HS-5 (cell line): ENCODE results near the gene PIAS4.
A peak's percentile ranks its signal among the peaks of the same experiment; 100 is the strongest.

ENCODE experiments used
- DNase-seq: peaks from one replicate; pipeline ENCODE4 v3.0.0-alpha.2; 2012; ENCODE audit warnings: low read depth

PIAS4 gene

GRCh38 chr19:4042731-4043082 is 35.2 kb downstream of the PIAS4 start:
- no peak for DNase-seq

DNA sequence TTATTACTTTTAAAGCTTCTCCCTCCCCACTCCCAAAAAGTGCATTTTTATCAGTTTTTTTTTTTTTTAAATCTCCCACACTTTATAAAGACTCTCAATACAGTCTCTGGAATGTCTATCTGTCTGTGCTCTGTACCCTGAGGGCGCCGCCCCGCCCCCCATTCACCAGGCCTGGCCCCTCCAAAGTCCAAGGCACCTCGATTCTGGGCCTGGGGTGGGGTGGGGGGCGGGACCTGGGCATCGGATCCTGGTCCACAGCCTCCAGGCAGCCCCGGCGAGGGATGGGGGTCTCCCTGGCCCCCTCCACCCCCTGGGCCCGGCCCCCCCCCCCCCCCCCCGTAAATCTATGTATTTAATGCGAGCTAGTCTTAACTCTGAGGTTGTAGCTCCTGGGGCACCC is 35.9 kb downstream of the PIAS4 start:
- DNase-seq = no peak

GRCh38 chr19:4043966-4044715 is 36.6 kb downstream of the PIAS4 start:
- no peak for DNase-seq

- DNase-seq = no peak
These were observed 37.5 kb downstream of the PIAS4 start for GRCh38 chr19:4044990-4045465.

DNA sequence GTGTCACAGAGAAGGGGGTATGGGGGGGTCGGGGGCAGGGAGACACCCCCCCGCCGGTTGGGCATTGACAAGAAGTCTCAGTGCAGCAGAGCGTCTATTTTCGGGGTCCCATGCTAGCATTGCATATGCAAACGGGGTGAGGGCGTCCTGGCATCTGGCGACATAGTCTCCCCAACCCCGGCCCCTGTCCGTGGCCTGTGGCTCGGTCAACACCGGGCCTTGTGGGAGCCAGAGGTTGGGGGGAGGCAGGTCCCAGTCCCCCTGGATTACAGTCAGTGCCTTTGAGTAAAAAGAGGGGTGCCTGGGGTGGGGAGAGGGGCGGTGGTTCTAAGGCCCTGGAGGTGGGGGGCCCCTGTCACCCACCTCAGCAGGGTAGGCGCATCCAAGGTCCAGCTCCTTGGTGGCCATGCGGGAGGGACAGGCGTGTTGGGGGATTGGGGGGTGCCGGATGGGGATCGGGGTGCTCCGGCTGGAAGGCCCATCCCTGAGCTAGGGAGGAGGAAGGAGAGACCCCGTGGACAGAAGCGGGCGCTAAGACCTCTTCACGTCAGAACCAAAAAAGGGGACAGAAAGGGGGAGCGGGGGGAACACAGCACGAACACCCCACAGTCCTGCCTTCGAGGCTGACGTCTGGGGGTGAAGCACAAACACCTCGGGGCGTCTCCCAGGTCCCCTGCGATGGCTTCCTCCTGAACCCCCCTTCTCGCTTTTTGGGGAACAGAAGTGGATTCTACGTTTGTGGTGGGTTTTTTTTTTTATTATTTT is 38.2 kb downstream of the PIAS4 start:
- DNase-seq = no peak

DNA sequence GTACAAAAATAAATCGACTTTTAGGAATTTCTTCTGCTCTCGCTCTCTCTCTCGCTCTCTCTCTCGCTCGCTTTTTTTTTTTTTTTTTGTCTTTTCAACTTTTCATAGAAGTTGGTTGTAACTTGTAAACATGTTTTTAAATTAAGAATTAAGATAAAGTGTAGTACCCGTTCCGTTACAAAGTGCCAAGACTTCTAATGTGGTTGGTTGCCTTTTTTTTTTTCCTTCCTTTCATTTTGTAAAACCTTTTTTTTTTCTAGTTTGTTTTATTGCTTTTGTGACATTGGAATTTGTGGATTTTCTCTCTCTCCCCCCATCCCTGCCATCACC is 38.8 kb downstream of the PIAS4 start:
- no peak for DNase-seq

- DNase-seq = no peak
These were observed 39.6 kb downstream of the PIAS4 start for GRCh38 chr19:4046946-4047683.

GRCh38 chr19:4049432-4049831 is 41.9 kb downstream of the PIAS4 start:
- no peak for DNase-seq

GRCh38 chr19:4051175-4052101 is 43.9 kb downstream of the PIAS4 start:
- DNase-seq = no peak

DNA sequence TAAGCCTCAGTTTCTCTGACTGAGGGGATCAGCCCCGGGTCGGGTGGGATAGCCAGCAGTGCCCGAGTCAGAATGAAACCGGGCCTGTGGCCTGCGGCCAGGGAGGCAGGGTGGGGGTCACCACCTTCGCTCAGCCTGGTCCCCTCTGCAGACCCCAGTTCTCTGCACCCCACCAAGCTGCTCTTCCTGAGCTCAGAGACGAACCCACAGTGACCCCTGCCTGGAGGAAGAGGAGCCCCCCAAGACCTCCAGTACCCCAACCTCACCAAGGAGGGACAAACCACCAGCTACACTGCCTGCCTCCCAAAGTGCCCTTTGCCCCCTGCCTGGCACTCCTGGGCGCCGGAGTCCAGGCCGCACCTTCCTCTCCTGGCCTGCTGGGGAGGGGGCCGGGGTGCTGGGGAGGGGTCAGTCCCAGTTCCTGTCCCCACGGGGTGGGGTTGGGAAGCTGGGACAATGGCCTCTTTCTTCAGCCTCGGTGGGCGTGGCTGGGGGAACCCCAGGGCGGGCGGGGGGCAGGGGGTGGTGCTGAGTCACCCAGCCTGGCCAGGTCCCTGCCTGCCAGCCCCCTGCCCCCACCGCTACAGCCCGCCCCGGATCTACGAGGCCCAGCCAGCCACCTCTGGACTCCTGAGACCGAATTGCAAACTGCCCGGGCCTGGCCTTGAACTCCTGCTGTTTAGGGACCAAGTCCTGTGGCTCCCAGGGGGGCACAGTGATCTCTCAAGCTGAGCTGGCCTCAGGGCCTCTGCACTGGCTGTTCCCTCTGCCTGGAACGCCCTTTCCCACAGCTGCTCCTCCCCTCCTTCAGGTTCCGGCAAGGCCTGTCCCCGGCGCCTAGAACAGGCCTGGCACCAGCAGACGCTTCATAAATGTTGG is 44.8 kb downstream of the PIAS4 start:
- DNase-seq = no peak

DNA sequence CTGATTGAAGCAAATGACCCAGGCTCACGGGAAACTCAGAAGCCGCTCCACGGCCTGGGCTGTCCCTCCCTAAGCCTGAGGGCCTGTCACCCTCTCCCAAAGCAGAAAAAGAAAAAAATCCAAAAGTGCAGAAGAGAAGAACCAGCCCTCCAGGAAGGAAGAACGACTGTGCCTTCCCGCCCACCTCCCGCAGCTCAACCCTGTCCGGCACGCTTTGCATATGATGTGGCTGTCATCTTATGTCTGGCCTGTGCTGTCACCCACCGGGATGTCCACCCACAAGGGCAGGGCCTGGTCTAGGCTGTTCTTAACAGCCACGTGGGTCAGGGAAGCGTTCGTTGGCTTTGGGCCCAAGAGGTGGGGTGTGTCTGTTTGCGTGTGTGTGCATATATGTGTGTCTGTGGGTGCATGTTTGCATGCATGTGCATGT is 45.5 kb downstream of the PIAS4 start:
- no peak for DNase-seq

- DNase-seq = no peak
These were observed 46.1 kb downstream of the PIAS4 start for GRCh38 chr19:4053423-4054324.

DNA sequence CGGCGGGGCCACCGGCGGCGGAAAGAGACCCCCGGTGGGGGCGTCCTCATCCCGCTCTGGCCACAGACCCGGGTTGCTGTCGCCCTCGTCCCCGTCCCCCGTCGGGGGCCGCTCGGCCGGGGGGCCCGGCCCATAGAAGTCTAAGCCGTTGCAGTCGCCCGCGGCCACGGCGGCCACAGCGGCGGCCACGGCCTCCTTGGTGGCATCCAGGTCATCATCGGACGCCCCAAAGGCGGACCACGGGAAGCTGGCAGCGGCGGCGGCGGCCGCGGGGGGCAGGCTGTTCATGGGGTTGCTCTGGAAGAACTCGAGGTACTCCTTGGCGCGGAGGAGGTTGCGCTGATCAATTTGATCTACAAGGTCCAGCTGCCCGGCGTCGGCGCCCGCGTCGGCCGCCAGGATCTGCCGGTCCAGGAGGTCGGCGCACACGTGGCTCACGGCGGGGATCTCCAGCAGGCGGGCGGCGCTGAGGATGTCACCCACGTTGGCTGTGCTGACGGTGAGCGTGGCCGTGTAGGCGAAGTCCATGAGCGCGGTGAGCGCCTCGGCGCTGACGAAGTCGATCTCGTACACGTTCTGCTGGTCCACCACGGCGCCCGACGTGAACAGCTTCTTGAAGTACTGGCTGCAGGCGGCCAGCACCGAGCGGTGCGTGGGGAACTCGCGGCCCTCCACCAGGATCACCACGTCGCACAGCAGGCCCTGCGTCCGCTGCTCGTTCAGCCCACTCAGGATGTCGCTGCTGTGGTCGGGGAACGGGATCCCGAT is 47.1 kb downstream of the PIAS4 start:
- DNase-seq = no peak

- no peak for DNase-seq
These were observed 47.6 kb downstream of the PIAS4 start for GRCh38 chr19:4055209-4055552.

DNA sequence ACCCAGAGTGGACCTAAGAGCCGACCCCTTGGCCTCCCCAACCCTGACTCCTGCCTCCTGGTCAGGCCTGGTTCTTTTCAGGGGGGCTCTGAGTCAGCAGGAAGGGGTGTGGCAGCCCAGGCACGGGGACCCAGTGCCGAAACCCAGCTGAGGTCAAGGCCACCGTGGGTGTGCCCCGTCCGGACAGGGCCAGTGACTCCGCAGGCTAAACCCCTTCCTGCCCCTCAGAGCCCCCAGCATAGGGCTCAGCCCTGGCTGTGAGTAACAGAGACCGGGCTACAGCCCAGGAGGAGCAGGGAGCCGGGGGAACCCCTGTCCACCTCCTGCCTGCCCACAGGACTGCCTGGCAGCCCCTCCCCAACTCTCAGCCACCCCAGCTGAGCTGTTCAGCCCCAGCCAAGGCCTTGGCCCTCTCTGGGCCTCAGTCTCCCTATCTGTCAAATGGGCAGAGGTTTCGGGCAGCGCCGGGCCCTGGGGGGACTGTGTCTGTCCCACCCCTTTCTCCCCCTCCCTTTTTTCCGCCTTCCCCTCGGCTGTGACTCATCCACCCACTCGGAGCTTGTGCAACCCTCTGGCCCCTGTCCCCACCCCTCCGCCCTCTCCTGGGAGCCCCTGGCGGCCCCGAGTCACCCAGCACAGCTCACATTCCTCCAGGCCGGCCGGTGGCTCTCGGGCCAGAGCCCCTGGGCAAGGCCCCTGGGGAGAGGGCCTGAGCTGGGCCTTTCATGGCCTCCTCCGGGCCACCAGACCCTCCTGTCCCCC is 50.6 kb downstream of the PIAS4 start:
- DNase-seq = peak; percentile 65

GRCh38 chr19:4058693-4059452 is 51.3 kb downstream of the PIAS4 start:
- DNase-seq = no peak

DNA sequence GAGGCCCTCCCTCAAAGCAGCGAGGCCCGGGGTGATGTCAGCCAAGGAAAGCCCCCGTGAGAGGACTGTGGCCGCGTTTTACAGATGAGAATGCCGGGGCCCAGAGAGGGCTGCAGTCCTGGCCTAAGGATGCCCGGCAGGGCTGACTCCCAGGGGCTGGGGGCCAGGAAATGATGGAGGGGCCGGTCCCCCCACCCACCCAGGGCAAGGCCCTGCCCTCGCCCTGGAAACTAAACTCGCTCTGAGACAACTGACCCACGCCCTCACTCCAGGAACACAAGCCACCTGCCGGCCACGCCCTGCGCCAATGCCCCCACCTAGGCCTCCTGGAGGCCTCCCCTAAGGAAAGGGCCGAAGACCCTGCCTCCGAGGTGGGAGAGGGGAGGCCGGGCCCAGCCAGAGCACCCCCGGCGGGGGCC is 51.9 kb downstream of the PIAS4 start:
- no peak for DNase-seq
